Measurements from ENCODE around the gene PLEKHG2.

DNA sequence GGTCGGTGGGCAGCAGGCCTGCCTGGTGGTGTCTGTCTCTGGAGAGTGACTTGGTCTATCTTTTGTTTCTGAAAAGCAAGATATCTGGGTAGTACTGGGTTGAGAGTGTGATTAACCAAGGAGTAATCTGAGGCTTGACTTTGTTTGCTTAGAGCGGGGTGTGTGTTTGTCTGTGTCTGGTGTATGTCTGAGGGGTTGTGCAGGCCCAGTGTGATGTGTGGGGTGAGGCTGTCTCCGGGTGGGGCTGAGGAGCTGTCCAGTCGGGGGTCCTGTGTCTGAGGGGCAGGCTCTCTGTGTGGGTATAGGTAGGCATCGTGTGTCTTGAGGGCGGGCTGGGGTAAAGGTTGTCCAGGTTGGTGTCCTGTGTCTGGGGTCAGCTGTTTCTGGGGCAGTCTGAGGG, 57.1 kb downstream of the PLEKHG2 start:
- no peak for TF ChIP-seq CTCF (IDR thresholded peaks at IDR 0.05; ENCODE audit: poor library complexity)
- TF ChIP-seq EZH2phosphoT487 (IDR thresholded peaks at IDR 0.05; ENCODE audit: low read depth, severe bottlenecking, unreplicated experiment) = no peak
